ENCODE results near the gene CYB5A.

The CYB5A gene

GRCh38 chr18:74275736-74276135 lies 16.0 kb downstream of the CYB5A start:
- DNase-seq: no peak

- DNase-seq: no peak
Measured at GRCh38 chr18:74274700-74275099, 17.1 kb downstream of the CYB5A start.

- DNase-seq: no peak
Measured at GRCh38 chr18:74273394-74273793, 18.4 kb downstream of the CYB5A start.

- DNase-seq: no peak
Measured at GRCh38 chr18:74271635-74272034, 20.1 kb downstream of the CYB5A start.

GRCh38 chr18:74268933-74269620 lies 22.7 kb downstream of the CYB5A start:
- DNase-seq: no peak

- DNase-seq: no peak
Measured at GRCh38 chr18:74268175-74268574, 23.6 kb downstream of the CYB5A start.

- no peak for DNase-seq
Measured at GRCh38 chr18:74266161-74266560, 25.6 kb downstream of the CYB5A start.

GRCh38 chr18:74265546-74266098 lies 26.1 kb downstream of the CYB5A start:
- DNase-seq: no peak

- DNase-seq: no peak
Measured at GRCh38 chr18:74264303-74265020, 27.3 kb downstream of the CYB5A start.

GRCh38 chr18:74261053-74261713 lies 30.6 kb downstream of the CYB5A start:
- no peak for DNase-seq

GRCh38 chr18:74259347-74259746 lies 32.4 kb downstream of the CYB5A start:
- no peak for DNase-seq

GRCh38 chr18:74257083-74257482 lies 34.7 kb downstream of the CYB5A start:
- DNase-seq: no peak

GRCh38 chr18:74256190-74256589 lies 35.6 kb downstream of the CYB5A start:
- no peak for DNase-seq

- DNase-seq: no peak
Measured at GRCh38 chr18:74255131-74255616, 36.6 kb downstream of the CYB5A start.

- no peak for DNase-seq
Measured at GRCh38 chr18:74252039-74252395, 39.7 kb downstream of the CYB5A start.

GRCh38 chr18:74251297-74252038 lies 40.3 kb downstream of the CYB5A start:
- no peak for DNase-seq

GRCh38 chr18:74250131-74250530 lies 41.6 kb downstream of the CYB5A start:
- DNase-seq: no peak

GRCh38 chr18:74249181-74249968 lies 42.4 kb downstream of the CYB5A start:
- no peak for DNase-seq

- DNase-seq: no peak
Measured at GRCh38 chr18:74248595-74248994, 43.2 kb downstream of the CYB5A start.

GRCh38 chr18:74248189-74248588 lies 43.6 kb downstream of the CYB5A start:
- no peak for DNase-seq

- no peak for DNase-seq
Measured at GRCh38 chr18:74244554-74244953, 47.2 kb downstream of the CYB5A start.

- DNase-seq: no peak
Measured at GRCh38 chr18:74243127-74243526, 48.6 kb downstream of the CYB5A start.
